ENCODE data around the gene GOLGB1. TPM values are rescaled to one million over a fixed set of nuclear protein-coding genes. Genes with fewer than 3 reads are reported as not detected.

The GOLGB1 gene
- total RNA-seq, 1 donor from 2014 or later = 40.9 TPM

GRCh38 chr3:121648219-121648958 lies 101.2 kb downstream of the GOLGB1 start:
- no peak for DNase-seq
- Mint-ChIP-seq H3K4me1 (ENCODE audit: low read depth, unreplicated experiment) (no peaks in the 10 kb centered on the region), H3K27me3 (ENCODE audit: unreplicated experiment) (no peaks in the 10 kb centered on the region), H3K27ac (ENCODE audit: unreplicated experiment) (no peak overlapping the region), H3K36me3 (ENCODE audit: unreplicated experiment) (no peaks in the 10 kb centered on the region), H3K4me3 (ENCODE audit: unreplicated experiment) (no peak overlapping the region), H3K9me3 (ENCODE audit: unreplicated experiment) (no peaks in the 10 kb centered on the region)
- TF ChIP-seq CTCF (IDR thresholded peaks at IDR 0.05; ENCODE audit: partially characterized antibody, unreplicated experiment) = no peak

GRCh38 chr3:121645054-121645453 lies 104.5 kb downstream of the GOLGB1 start:
- no peak for TF ChIP-seq CTCF (IDR thresholded peaks at IDR 0.05; ENCODE audit: partially characterized antibody, unreplicated experiment)
- Mint-ChIP-seq H3K27ac (ENCODE audit: unreplicated experiment) (no peak overlapping the region), H3K4me3 (ENCODE audit: unreplicated experiment) (no peak overlapping the region), H3K9me3 (ENCODE audit: unreplicated experiment) (no peaks in the 10 kb centered on the region), H3K4me1 (ENCODE audit: low read depth, unreplicated experiment) (no peaks in the 10 kb centered on the region), H3K27me3 (ENCODE audit: unreplicated experiment) (no peaks in the 10 kb centered on the region), H3K36me3 (ENCODE audit: unreplicated experiment) (no peaks in the 10 kb centered on the region)
- DNase-seq = no peak

GRCh38 chr3:121642601-121643314 lies 106.8 kb downstream of the GOLGB1 start:
- H3K27ac Mint-ChIP-seq (ENCODE audit: unreplicated experiment) = no peak overlapping the region

GRCh38 chr3:121641127-121641526 lies 108.4 kb downstream of the GOLGB1 start:
- Mint-ChIP-seq H3K4me1 (ENCODE audit: low read depth, unreplicated experiment) (no peaks in the 10 kb centered on the region), H3K36me3 (ENCODE audit: unreplicated experiment) (no peaks in the 10 kb centered on the region), H3K9me3 (ENCODE audit: unreplicated experiment) (no peaks in the 10 kb centered on the region), H3K27ac (ENCODE audit: unreplicated experiment) (no peak overlapping the region), H3K4me3 (ENCODE audit: unreplicated experiment) (no peak overlapping the region), H3K27me3 (ENCODE audit: unreplicated experiment) (peaks cover 2% of the 10 kb centered on the region)
- DNase-seq = no peak
- TF ChIP-seq CTCF (IDR thresholded peaks at IDR 0.05; ENCODE audit: partially characterized antibody, unreplicated experiment) = no peak

More at GRCh38 chr3:121642601-121643314, 106.8 kb downstream of the GOLGB1 start:
- no peaks in the 10 kb centered on the region for H3K9me3 Mint-ChIP-seq (ENCODE audit: unreplicated experiment)
- no peaks in the 10 kb centered on the region for H3K36me3 Mint-ChIP-seq (ENCODE audit: unreplicated experiment)
- H3K27me3 Mint-ChIP-seq (ENCODE audit: unreplicated experiment) = no peaks in the 10 kb centered on the region
- DNase-seq = no peak
- no peak overlapping the region for H3K4me3 Mint-ChIP-seq (ENCODE audit: unreplicated experiment)
- TF ChIP-seq CTCF (IDR thresholded peaks at IDR 0.05; ENCODE audit: partially characterized antibody, unreplicated experiment) = no peak
- H3K4me1 Mint-ChIP-seq (ENCODE audit: low read depth, unreplicated experiment) = no peaks in the 10 kb centered on the region

GRCh38 chr3:121637922-121638321 lies 111.6 kb downstream of the GOLGB1 start:
- H3K27me3 Mint-ChIP-seq (ENCODE audit: unreplicated experiment) = peaks cover 2% of the 10 kb centered on the region
- no peaks in the 10 kb centered on the region for H3K4me1 Mint-ChIP-seq (ENCODE audit: low read depth, unreplicated experiment)
- H3K36me3 Mint-ChIP-seq (ENCODE audit: unreplicated experiment) = peaks cover 3% of the 10 kb centered on the region
- H3K27ac Mint-ChIP-seq (ENCODE audit: unreplicated experiment) = no peak overlapping the region
- TF ChIP-seq CTCF (IDR thresholded peaks at IDR 0.05; ENCODE audit: partially characterized antibody, unreplicated experiment) = no peak
- H3K9me3 Mint-ChIP-seq (ENCODE audit: unreplicated experiment) = no peaks in the 10 kb centered on the region
- no peak for DNase-seq
- no peak overlapping the region for H3K4me3 Mint-ChIP-seq (ENCODE audit: unreplicated experiment)

Measured in glutamatergic neuron (in vitro differentiated cells).